NCI-H2171 treated with DMSO at 0.1 percent for 48 hours (cell line): ENCODE measurements around the gene PCYT1B.

Experiments used
- DNase-seq: peaks from one replicate; lab custom pipeline; 2025; lab: John Stamatoyannopoulos, UW

Gene PCYT1B

GRCh38 chrX:24526616-24527015 lies 120.5 kb downstream of the PCYT1B start:
- no peak for DNase-seq

GRCh38 chrX:24525455-24525854 lies 121.7 kb downstream of the PCYT1B start:
- DNase-seq: no peak

GRCh38 chrX:24520472-24520871 lies 126.7 kb downstream of the PCYT1B start:
- DNase-seq: no peak

- peak; percentile 31 for DNase-seq
Observed at GRCh38 chrX:24515447-24515846, 131.7 kb downstream of the PCYT1B start.

DNA sequence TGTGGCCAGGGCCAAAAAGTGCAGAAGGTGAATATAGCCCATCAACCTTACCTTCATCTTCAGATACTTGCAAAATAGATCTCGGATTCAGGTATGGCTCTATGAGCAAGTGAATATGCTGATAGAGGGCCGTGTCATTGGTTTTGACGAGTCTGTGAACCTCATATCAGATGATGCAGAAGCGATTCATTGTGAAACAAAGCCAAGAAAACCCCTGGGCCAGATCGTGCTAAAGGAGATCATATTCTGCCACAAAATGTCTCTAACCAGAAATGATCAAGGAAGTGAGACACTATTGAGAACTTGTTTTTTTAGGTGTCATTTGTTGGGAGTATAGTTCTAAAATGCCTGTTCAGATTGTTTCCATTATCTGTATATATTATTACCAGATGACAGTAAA lies 133.7 kb downstream of the PCYT1B start:
- no peak for DNase-seq

GRCh38 chrX:24508375-24508774 lies 138.8 kb downstream of the PCYT1B start:
- DNase-seq: no peak
